T-helper 2 cell (primary cell): ENCODE measurements around the gene GALE.
"Not testable (repeated sequence)": the region's sequence is repeated elsewhere in the genome, so short reads cannot be mapped to it uniquely, and the experiment has no call there.

Source experiments
- DNase-seq, 5 experiments: peaks; one replicate each; pipeline versions ENCODE4 v3.0.0 to v3.0.0-alpha.2; 2012 to 2022
- total RNA-seq, 2 donors: gene quantifications; one replicate each; lab custom pipeline; 2026; lab: John Stamatoyannopoulos, UW

GALE gene
- total RNA-seq = 7.5 to 8.0 reads per million in 2 donors

GRCh38 chr1:23800400-23801337, at the start of gene GALE:
TSS of gene GALE (minus strand) at chr1:23800754. CDS start at chr1:23799007, 1,747 bp downstream.
- peak; percentile 90 to 98 (median 97) for DNase-seq

GRCh38 chr1:23848673-23849616, 48.4 kb upstream of the GALE start:
- no peak for DNase-seq

- DNase-seq = not testable (repeated sequence)
Observed at GRCh38 chr1:23847482-23848095, 47.0 kb upstream of the GALE start.

GRCh38 chr1:23845163-23845562, 44.6 kb upstream of the GALE start:
- no peak for DNase-seq

- DNase-seq = no peak
Observed at GRCh38 chr1:23843644-23844043, 43.1 kb upstream of the GALE start.

- DNase-seq = peak; percentile 55 to 85 (median 69)
Observed at GRCh38 chr1:23838401-23838866, 37.9 kb upstream of the GALE start.

- DNase-seq = peak in 1 of 5 experiments; percentile 11
Observed at GRCh38 chr1:23837908-23838307, 37.4 kb upstream of the GALE start.

- peak in 1 of 5 experiments; percentile 14 for DNase-seq
Observed at GRCh38 chr1:23836037-23836436, 35.5 kb upstream of the GALE start.

- not testable (repeated sequence) for DNase-seq
Observed at GRCh38 chr1:23834156-23834555, 33.6 kb upstream of the GALE start.

GRCh38 chr1:23827717-23828116, 27.2 kb upstream of the GALE start:
- no peak for DNase-seq

GRCh38 chr1:23826590-23826989, 26.0 kb upstream of the GALE start:
- DNase-seq = not testable (repeated sequence)

- DNase-seq = peak in 2 of 5 experiments; percentile 18 to 57
Observed at GRCh38 chr1:23825762-23826522, 25.4 kb upstream of the GALE start.

- peak; percentile 73 to 94 (median 78) for DNase-seq
Observed at GRCh38 chr1:23825076-23825761, 24.7 kb upstream of the GALE start, which contains the start of gene HMGCL. TSS of gene HMGCL (minus strand) at chr1:23825429. CDS start at chr1:23825415, 14 bp downstream.

- no peak for DNase-seq
Observed at GRCh38 chr1:23824711-23825075, 24.1 kb upstream of the GALE start.

GRCh38 chr1:23823767-23824166, 23.2 kb upstream of the GALE start:
- no peak for DNase-seq

- no peak for DNase-seq
Observed at GRCh38 chr1:23817633-23818032, 17.1 kb upstream of the GALE start.

GRCh38 chr1:23816906-23817305, 16.4 kb upstream of the GALE start:
- no peak for DNase-seq

- DNase-seq = no peak
Observed at GRCh38 chr1:23816361-23816760, 15.8 kb upstream of the GALE start.

GRCh38 chr1:23814016-23814415, 13.5 kb upstream of the GALE start:
- DNase-seq = no peak

GRCh38 chr1:23810818-23811540, 10.4 kb upstream of the GALE start:
- DNase-seq = peak in 4 of 5 experiments; percentile 30 to 63 (median 38)
